22Rv1 (cell line): Measurements from ENCODE around the gene DLG5.

ENCODE experiments used
- H3K27ac ChIP-seq: fragments of 450-650 bp; 2 replicates; pipeline ENCODE4 v1.5.1; 2017
- CTCF ChIP-seq: fragments of 450-650 bp; IDR thresholded peaks from 2 replicates; pipeline ENCODE4 v1.5.1; 2017; ENCODE audit warnings: mild to moderate bottlenecking
- ZFX ChIP-seq: fragments of 450-650 bp; IDR thresholded peaks from 2 replicates; pipeline ENCODE4 v1.6.1; 2017; ENCODE audit warnings: antibody characterized with exemption, borderline replicate concordance

The DLG5 gene

GRCh38 chr10:77910524-77911145 is 15.9 kb downstream of the DLG5 start:
- no peak overlapping the region for H3K27ac ChIP-seq
- TF ChIP-seq ZFX (no peak), CTCF (no peak)

GRCh38 chr10:77909749-77910375 is 16.7 kb downstream of the DLG5 start:
- no peak overlapping the region for H3K27ac ChIP-seq
- no peak for TF ChIP-seq ZFX
- TF ChIP-seq CTCF, result no peak

- TF ChIP-seq CTCF (no peak), ZFX (no peak)
- H3K27ac ChIP-seq, result no peak overlapping the region
Measured at GRCh38 chr10:77909021-77909748, 17.4 kb downstream of the DLG5 start.

GRCh38 chr10:77907900-77908717 is 18.4 kb downstream of the DLG5 start:
- H3K27ac ChIP-seq, result no peak overlapping the region

GRCh38 chr10:77907462-77907861 is 19.1 kb downstream of the DLG5 start:
- no peak overlapping the region for H3K27ac ChIP-seq
- TF ChIP-seq CTCF (no peak), ZFX (no peak)

More at GRCh38 chr10:77907900-77908717, 18.4 kb downstream of the DLG5 start:
- TF ChIP-seq ZFX (no peak), CTCF (peak; percentile 39)

GRCh38 chr10:77906951-77907421 is 19.6 kb downstream of the DLG5 start:
- TF ChIP-seq CTCF, result no peak
- no peak for TF ChIP-seq ZFX
- no peak overlapping the region for H3K27ac ChIP-seq
